Epithelial cell of proximal tubule (primary cell): ENCODE measurements around the gene REEP3. TPM values are rescaled to one million over a fixed set of nuclear protein-coding genes. Genes with fewer than 3 reads are reported as not detected.

Source experiments
- DNase-seq: peaks from one replicate; pipeline ENCODE4 v3.0.0-alpha.2; 2011; ENCODE audit warnings: low read depth
- H3K4me3 ChIP-seq: 2 replicates; pipeline ENCODE4 v1.5.1; 2011; ENCODE audit warnings: low read depth, mild to moderate bottlenecking, low read length
- total RNA-seq: library from RNA; depleted of rRNA; stranded (reverse); fragments of >200 nt; gene quantifications from 2 replicates; pipeline ENCODE4 v1.2.3, GENCODE V29; 2015
- TF ChIP-seq, protein P1 (sequence below): conservative IDR thresholded peaks from 2 replicates; pipeline ENCODE4 v1.5.1; 2012; ENCODE audit warnings: low read depth, mild to moderate bottlenecking, low read length

Gene REEP3, protein sequence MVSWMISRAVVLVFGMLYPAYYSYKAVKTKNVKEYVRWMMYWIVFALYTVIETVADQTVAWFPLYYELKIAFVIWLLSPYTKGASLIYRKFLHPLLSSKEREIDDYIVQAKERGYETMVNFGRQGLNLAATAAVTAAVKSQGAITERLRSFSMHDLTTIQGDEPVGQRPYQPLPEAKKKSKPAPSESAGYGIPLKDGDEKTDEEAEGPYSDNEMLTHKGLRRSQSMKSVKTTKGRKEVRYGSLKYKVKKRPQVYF
- 45.9 and 58.6 TPM in 2 replicates for total RNA-seq

DNA sequence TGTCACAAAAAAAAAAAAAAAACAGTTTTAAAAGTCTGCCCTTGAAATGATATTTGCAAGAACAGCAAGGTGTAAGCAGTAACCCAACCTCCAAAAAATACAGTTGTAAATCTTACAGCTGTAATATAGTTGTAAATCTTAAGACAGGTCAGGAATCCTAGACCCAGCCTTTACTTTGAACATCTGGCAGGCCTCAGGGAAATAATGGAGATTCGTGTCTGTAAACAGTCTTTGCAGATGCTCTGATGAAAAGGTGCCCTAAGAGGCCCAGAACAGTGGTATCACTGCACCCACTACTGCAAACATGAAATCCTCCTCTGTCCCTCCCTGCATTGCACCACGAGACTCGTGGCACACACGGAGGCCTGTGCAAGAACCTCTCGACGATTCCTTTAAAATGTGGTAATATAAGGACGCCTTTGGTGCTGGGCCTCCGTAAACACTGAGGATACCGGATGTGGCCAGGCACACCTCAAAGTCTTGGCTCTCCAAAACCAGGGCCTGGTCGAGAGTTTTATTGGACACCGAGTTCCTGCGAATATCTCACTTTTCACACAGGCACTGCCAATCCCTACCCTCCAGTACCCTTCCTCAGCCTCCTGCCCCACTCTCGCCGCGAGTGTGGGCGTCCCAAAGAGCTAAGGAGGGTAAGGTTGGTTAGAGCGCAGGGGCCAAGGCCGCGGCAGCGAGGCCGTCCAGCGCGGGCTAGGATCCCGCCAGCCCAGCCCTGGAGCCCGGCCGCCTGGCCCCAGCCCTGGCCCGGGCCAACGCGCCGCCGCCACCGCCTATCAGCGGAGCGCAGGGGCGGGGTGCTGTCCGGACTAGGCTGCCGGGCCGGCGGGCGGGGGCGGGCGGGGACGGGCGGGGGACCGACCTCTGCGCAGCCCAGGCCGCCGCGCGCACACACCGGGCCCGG, at the start of gene REEP3:
TSS of gene REEP3 (plus strand) at position 902 of the 916 bp plus-strand sequence. CDS start 145 bp downstream, outside the sequence.
- no peak for DNase-seq

DNA sequence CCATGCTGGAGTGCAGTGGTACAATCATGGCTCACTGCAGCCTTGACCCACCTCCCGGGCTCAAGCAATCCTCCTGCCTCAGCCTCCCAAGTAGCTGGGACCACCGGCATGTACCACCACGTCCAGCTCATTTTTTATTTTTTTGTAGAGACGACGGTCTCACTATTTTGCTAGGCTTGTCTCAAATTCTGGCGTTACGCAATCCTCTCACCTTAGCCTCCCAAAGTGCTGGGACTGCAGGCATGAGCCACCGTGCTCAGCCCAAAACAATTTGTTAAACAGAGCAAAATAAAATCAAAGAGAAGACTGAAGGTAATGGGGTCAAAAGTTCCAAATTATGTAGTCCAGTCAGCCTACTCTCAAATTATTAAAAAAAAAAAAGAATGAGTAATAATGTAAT, 46.7 kb upstream of the REEP3 start:
- no peak overlapping the region for H3K4me3 ChIP-seq
- no peak for DNase-seq
- TF ChIP-seq, protein P1, sequence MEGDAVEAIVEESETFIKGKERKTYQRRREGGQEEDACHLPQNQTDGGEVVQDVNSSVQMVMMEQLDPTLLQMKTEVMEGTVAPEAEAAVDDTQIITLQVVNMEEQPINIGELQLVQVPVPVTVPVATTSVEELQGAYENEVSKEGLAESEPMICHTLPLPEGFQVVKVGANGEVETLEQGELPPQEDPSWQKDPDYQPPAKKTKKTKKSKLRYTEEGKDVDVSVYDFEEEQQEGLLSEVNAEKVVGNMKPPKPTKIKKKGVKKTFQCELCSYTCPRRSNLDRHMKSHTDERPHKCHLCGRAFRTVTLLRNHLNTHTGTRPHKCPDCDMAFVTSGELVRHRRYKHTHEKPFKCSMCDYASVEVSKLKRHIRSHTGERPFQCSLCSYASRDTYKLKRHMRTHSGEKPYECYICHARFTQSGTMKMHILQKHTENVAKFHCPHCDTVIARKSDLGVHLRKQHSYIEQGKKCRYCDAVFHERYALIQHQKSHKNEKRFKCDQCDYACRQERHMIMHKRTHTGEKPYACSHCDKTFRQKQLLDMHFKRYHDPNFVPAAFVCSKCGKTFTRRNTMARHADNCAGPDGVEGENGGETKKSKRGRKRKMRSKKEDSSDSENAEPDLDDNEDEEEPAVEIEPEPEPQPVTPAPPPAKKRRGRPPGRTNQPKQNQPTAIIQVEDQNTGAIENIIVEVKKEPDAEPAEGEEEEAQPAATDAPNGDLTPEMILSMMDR = no peak

More for the DNA sequence above, at the start of gene REEP3:
- TF ChIP-seq, protein P1 = no peak
- H3K4me3 ChIP-seq = peak within 1 kb of the TSS; percentile 90

DNA sequence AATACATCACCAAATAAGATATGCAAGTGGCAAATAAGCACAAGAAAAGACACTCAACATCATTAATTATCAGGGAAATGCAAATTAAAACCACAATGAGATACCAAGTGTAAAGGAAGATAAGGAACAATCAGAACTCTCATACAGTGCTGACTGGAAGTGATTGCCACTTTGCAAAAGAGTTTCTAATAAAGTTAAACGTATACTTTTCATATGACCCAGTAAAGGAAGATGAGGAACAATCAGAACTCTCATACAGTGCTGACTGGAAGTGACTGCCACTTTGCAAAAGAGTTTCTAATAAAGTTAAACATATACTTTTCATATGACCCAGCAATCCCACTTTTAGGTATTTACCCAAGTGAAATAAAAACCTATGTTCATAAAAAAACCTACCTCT, 43.3 kb upstream of the REEP3 start:
- DNase-seq = no peak
- TF ChIP-seq, protein P1 = no peak

DNA sequence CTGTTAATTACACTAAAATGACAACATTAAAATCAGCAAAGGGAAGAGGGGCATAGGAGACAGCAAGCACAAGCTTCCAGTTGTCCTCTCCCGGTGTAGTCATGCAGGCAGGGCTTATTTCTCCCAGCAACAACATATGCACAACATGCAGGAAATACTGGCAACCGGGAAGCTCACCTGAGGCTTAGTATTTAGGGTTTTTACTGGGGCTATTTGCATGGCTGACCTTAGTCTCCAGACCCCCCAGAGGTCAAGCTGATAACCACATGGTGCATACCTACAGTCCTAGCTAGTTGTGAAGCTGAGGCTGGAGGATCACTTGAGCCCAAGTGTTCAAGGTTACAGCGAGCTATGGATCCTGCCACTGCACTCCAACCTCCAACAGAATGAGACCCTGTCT, 42.6 kb upstream of the REEP3 start:
- no peak overlapping the region for H3K4me3 ChIP-seq
- DNase-seq = no peak
- TF ChIP-seq, protein P1 = no peak

More for the DNA sequence above, 43.3 kb upstream of the REEP3 start:
- no peak overlapping the region for H3K4me3 ChIP-seq

DNA sequence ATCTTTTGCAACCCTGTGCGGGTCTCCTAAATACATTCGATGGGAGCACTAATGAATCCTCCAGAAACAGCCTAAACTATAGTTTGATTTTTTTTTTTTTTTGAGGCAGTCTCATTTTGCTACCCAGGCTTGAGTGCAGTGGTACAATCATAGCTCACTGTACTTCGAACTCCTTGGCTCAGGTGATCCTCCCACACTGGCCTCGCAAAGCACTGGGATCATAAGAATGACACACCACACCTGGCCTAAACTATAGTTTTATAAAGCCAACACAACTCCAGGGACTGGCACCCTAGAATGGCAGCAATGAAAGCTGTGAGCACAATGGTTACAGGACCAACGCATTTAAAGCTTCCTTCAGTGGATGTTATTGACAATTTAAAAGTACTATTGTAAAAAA, 41.0 kb upstream of the REEP3 start:
- no peak overlapping the region for H3K4me3 ChIP-seq
- TF ChIP-seq, protein P1 = no peak
- DNase-seq = no peak

DNA sequence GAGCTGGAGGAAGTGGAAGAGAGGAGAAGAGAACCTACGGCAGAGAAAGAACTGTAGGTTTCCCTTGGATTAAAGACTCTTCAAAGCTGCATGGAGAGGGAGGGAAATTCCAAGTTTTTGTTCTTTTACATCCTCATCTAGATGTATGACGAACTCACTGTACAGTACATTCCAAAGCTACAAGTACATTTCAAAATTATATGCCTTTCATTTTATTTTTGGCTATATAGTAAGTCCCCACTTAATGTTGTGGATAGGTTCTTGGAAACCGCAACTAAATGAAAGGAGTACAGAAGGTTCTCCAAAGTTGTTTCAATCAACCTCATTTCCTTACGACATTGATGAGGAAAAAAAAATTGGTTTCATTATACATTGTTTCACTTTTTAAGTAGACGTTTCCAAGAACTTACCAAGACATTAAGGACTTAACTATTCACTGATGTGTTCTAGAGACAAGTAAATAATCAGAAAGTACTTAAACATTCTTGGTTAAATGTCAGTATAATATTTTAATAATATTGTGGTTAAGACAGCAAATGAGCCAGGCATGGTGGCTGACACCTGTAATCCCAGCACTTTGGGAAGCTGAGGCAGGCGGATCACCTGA, 39.3 kb upstream of the REEP3 start:
- no peak for DNase-seq
- no peak overlapping the region for H3K4me3 ChIP-seq
- TF ChIP-seq, protein P1 = no peak
